Measurements from ENCODE around the gene HRCT1.

GRCh38 chr9:35930521-35930920 lies 24.5 kb downstream of the HRCT1 start:
- no peak for TF ChIP-seq POLR2A (IDR thresholded peaks at IDR 0.05)
- TF ChIP-seq, protein P1, sequence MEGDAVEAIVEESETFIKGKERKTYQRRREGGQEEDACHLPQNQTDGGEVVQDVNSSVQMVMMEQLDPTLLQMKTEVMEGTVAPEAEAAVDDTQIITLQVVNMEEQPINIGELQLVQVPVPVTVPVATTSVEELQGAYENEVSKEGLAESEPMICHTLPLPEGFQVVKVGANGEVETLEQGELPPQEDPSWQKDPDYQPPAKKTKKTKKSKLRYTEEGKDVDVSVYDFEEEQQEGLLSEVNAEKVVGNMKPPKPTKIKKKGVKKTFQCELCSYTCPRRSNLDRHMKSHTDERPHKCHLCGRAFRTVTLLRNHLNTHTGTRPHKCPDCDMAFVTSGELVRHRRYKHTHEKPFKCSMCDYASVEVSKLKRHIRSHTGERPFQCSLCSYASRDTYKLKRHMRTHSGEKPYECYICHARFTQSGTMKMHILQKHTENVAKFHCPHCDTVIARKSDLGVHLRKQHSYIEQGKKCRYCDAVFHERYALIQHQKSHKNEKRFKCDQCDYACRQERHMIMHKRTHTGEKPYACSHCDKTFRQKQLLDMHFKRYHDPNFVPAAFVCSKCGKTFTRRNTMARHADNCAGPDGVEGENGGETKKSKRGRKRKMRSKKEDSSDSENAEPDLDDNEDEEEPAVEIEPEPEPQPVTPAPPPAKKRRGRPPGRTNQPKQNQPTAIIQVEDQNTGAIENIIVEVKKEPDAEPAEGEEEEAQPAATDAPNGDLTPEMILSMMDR (IDR thresholded peaks at IDR 0.05) = no peak

Data from uterus (tissue), 2 donors.